C4-2B (cell line): ENCODE results near the gene KRT222.

Experiments
- CTCF ChIP-seq: fragments of 450-650 bp; conservative IDR thresholded peaks from 2 replicates; pipeline ENCODE4 v1.5.1; 2017; ENCODE audit warnings: mild to moderate bottlenecking
- ZFX ChIP-seq: fragments of 450-650 bp; IDR thresholded peaks from 2 replicates; pipeline ENCODE4 v1.6.1; 2017

DNA sequence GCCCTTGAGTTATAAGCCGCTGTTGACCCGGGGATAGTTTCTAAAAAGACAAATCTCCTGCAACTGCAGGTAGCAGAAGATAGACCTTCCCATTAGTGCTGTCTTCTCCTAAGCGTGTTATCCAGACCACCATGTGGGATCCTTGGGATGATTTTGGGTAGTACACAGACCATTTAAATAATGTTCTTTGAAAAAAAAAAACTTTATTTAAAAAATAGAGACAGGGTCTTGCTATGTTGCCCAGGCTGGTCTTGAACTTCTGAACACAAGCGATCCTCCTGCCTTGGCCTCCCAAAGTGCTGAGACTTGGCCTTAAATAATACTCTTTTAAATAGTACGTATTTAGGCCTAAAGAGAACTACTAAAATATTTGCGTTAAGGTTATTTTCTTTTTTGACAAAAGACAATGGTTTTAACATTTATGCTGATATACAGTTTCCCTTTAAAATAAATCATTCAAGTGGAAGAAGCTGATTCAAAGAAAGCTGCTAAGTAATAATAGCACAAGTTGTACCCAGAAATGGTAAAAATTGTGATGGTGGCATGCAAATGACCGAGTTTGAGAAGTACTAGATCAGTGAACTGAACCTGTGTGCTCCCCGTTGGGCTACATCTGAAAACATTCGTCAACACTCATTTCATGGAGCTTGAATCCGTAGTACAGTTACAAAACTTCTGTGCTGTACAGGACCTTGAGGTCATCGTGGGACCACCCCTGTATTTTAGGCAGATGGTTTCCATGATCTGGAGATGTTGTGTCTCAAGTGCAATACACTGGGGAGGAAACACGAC is 41.4 kb downstream of the KRT222 start:
- TF ChIP-seq CTCF (no peak), ZFX (no peak)
